ENCODE results near the gene HCAR1.

DNA sequence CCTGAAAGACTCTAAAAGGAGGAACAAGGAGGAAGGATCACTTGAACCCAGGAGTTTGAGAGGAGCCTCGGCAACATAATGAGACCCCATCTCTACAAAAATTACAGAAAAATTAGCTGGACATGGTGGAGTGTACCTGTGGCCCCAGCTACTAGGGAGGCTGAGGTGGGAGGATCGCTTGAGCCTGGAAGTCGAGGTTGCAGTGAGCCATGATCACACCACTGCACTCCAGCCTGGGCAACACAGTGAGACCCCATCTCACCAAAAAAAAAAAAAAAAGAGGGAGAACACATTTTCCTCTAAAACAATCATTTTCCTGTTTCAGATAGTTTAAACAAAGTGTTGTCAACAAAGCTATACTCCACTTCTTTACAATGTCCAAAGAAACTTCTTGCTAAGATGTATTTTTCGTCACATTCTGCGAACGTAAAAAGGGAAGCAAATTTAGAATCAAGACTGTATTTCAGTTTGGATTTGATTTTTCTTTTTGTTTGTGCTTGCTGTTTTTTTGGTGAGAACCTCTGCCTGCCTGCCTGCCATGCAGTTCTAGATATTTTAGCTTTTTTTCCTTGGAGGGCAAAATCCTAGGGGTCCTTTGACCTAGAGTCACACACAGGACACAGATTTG is 5.1 kb downstream of the HCAR1 start:
- TF ChIP-seq, protein P1, sequence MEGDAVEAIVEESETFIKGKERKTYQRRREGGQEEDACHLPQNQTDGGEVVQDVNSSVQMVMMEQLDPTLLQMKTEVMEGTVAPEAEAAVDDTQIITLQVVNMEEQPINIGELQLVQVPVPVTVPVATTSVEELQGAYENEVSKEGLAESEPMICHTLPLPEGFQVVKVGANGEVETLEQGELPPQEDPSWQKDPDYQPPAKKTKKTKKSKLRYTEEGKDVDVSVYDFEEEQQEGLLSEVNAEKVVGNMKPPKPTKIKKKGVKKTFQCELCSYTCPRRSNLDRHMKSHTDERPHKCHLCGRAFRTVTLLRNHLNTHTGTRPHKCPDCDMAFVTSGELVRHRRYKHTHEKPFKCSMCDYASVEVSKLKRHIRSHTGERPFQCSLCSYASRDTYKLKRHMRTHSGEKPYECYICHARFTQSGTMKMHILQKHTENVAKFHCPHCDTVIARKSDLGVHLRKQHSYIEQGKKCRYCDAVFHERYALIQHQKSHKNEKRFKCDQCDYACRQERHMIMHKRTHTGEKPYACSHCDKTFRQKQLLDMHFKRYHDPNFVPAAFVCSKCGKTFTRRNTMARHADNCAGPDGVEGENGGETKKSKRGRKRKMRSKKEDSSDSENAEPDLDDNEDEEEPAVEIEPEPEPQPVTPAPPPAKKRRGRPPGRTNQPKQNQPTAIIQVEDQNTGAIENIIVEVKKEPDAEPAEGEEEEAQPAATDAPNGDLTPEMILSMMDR (IDR thresholded peaks at IDR 0.05; ENCODE audit: low read depth, low read length, missing input control): no peak
- TF ChIP-seq, protein P2, sequence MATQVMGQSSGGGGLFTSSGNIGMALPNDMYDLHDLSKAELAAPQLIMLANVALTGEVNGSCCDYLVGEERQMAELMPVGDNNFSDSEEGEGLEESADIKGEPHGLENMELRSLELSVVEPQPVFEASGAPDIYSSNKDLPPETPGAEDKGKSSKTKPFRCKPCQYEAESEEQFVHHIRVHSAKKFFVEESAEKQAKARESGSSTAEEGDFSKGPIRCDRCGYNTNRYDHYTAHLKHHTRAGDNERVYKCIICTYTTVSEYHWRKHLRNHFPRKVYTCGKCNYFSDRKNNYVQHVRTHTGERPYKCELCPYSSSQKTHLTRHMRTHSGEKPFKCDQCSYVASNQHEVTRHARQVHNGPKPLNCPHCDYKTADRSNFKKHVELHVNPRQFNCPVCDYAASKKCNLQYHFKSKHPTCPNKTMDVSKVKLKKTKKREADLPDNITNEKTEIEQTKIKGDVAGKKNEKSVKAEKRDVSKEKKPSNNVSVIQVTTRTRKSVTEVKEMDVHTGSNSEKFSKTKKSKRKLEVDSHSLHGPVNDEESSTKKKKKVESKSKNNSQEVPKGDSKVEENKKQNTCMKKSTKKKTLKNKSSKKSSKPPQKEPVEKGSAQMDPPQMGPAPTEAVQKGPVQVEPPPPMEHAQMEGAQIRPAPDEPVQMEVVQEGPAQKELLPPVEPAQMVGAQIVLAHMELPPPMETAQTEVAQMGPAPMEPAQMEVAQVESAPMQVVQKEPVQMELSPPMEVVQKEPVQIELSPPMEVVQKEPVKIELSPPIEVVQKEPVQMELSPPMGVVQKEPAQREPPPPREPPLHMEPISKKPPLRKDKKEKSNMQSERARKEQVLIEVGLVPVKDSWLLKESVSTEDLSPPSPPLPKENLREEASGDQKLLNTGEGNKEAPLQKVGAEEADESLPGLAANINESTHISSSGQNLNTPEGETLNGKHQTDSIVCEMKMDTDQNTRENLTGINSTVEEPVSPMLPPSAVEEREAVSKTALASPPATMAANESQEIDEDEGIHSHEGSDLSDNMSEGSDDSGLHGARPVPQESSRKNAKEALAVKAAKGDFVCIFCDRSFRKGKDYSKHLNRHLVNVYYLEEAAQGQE (IDR thresholded peaks at IDR 0.05): no peak
- TF ChIP-seq TAF1 (conservative IDR thresholded peaks at IDR 0.05) (no peak), EGR1 (IDR thresholded peaks at IDR 0.05; ENCODE audit: low read depth in 2 of 2) (no peak)
- TF ChIP-seq, protein P3, sequence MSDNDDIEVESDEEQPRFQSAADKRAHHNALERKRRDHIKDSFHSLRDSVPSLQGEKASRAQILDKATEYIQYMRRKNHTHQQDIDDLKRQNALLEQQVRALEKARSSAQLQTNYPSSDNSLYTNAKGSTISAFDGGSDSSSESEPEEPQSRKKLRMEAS (IDR thresholded peaks at IDR 0.05): no peak

Measured in liver (tissue), 3 donors.